Heart right ventricle (tissue), 16 donors: ENCODE data around the gene PATL2. TPM values are rescaled to one million over a fixed set of nuclear protein-coding genes. Genes with fewer than 3 reads are reported as not detected.

Source experiments
- ATAC-seq, 8 donors: fragments of 200-7000 bp; cut with Tn5 transposase; one replicate each; pipeline ENCODE4 v1.9.1; 2020; ENCODE audit warnings: mild to moderate bottlenecking in 8 of 8, moderate library complexity in 8 of 8, moderate number of reproducible peaks in 1 of 8
- DNase-seq, 2 donors: peaks; one replicate each; pipeline ENCODE4 v3.0.0-alpha.2; 2020
- H3K27ac ChIP-seq, 10 donors: fragments of 200-600 bp; sonication (generic) in 2 of 10; one replicate each; pipeline versions ENCODE4 v1.5.0 to v1.8.0; 2020 to 2022; ENCODE audit warnings: mild to moderate bottlenecking in 3 of 10
- H3K27me3 ChIP-seq, 7 donors: fragments of 200-600 bp; one replicate each; pipeline ENCODE4 v1.8.0; 2021 to 2022; ENCODE audit warnings: mild to moderate bottlenecking in 2 of 7
- H3K36me3 ChIP-seq, 9 donors: fragments of 200-600 bp; sonication (generic) in 1 of 9; one replicate each; pipeline versions ENCODE4 v1.5.0 to v1.8.0; 2020 to 2022; ENCODE audit warnings: mild to moderate bottlenecking in 2 of 9
- H3K4me1 ChIP-seq, 9 donors: fragments of 200-600 bp; sonication (generic) in 1 of 9; one replicate each; pipeline versions ENCODE4 v1.5.0 to v1.8.0; 2020 to 2022; ENCODE audit warnings: mild to moderate bottlenecking in 4 of 9
- H3K4me3 ChIP-seq, 10 donors: fragments of 200-600 bp; sonication (generic) in 2 of 10; one replicate each; pipeline versions ENCODE4 v1.5.0 to v1.8.0; 2020 to 2022; ENCODE audit warnings: mild to moderate bottlenecking in 7 of 10, moderate library complexity in 2 of 10
- H3K9me3 ChIP-seq, 11 donors: fragments of 200-600 bp in 10 of 11; sonication (generic) in 2 of 11; one replicate each; pipeline versions ENCODE4 v1.5.0 to v1.8.0; 2013 to 2022; ENCODE audit warnings: mild to moderate bottlenecking in 2 of 11, control low read depth in 1 of 11, moderate library complexity in 1 of 11
- WGBS, 2 donors: extraction: QIAGEN DNeasy Blood & Tissue Kit; methylation state at CpG; one replicate each; pipeline ENCODE4 v1.1.7; 2013; ENCODE audit warnings: inconsistent platforms in 1 of 2; 5-methylcytosine and 5-hydroxymethylcytosine counted together
- intact Hi-C, 10 donors: fragments of 100-400 bp; cut with DNase I; formaldehyde crosslinking; loops; one replicate each; pipeline versions ENCODE4 v1.11.1 to v1.14.2; 2022
- polyA plus RNA-seq, 2 donors: library from polyadenylated mRNA; stranded (reverse); fragments of 200-250 nt; gene quantifications; one replicate each; pipeline ENCODE4 v1.2.3, GENCODE V29; 2013
- total RNA-seq, 10 donors: library from RNA; stranded (reverse); fragmentation: NEBNext Ultra II Directional in 3 of 10; extraction: Animal tissue kit (Norgen Biotek cat#: 25700) in 3 of 10; gene quantifications; one replicate each; pipeline versions ENCODE4 v1.2.1 to v1.2.4, GENCODE V29; 2021 to 2023
- TF ChIP-seq, protein P1 (sequence below), 9 donors: fragments of 200-600 bp; sonication (generic) in 2 of 9; IDR thresholded peaks; one replicate each; pipeline versions ENCODE4 v1.5.0 to v1.8.0; 2021 to 2022; ENCODE audit warnings: antibody characterized with exemption in 9 of 9, mild to moderate bottlenecking in 5 of 9, moderate library complexity in 1 of 9
- donor health status: Arrhythmogenic right ventricular cardiomyopathy.
- donor health status: ischemic (EF 13 %, LVEDD 7.1; RV severe dilation, severe dysfunction).
- donor health status: healthy with polysubstance abuse.
- donor health status: DM: no; HTN: yes; CAD: no.
- donor health status: DM: no; HTN: no; CAD: no.
- donor health status: ischemic (EF 25% LVEDD 6.9; RV normal size, moderate dysfunction).
- donor health status: ischemic (EF 25% LVEDD 5.7; RV mildly dilated, moderate dysfunction).
- donor health status: healthy.
- donor health status: DM: yes; HTN: yes; CAD: no.
- donor health status: Ischemic cardiomyopathy.
- donor health status: ischemic (EF 35%, LVEDD 5.7; RV mildly dilated, moderate dysfunction).
- donor health status: nonischemic (EF 11% LVEDD 7.7; RV severe dilation, severe dysfunction).
- donor health status: DM: yes; HTN: yes; CAD: no.
- donor health status: PGD.
- donor health status: ischemic (EF 29% LVEDD 5.4; RV normal size, mild dysfunction).
- donor health status: nonischemic (EF 23%, LVEDD 6.1; RV moderate dilation, normal function).

Gene PATL2
- total and polyA plus RNA-seq, 12 donors, result 0.33 to 8.6 (median 2.7) TPM

DNA sequence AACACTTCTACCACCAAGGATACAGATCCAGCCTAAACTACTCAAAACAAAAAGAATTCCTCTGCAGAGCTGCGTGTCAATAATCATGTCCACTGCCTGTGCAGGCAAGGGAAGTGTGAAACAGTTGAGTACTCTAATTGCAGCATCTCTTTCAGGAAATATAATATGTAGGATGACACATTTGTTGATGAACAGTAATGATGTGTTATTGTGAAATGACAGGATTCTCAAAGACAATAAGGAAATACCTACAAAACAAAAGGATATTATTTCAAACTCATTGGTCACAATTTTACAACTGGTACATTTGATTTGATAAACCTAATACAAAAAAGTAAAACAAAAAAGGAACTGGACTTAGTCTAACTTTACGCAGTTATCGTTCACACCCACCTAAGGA is 52.1 kb downstream of the PATL2 start:
- H3K9me3 ChIP-seq, result no peaks in the 10 kb centered on the region
- H3K4me1 ChIP-seq, result peaks cover 3 to 41% (median 27%) of the 10 kb centered on the region in 9 donors
- H3K27me3 ChIP-seq, result no peaks in the 10 kb centered on the region
- DNase-seq (no peak), ATAC-seq (no peak)
- 93 to 97% methylated on average over 3 of the region's 3 CpGs for WGBS, 2 donors
- intact Hi-C loops, result loop anchor here in 1 of 10 donors (2.0 to 5.0 kb wide), 2 partner anchors 72 to 120 kb away; no protein-coding TSS in a partner anchor
- no peak overlapping the region for H3K4me3 ChIP-seq
- no peak overlapping the region for H3K27ac ChIP-seq
- H3K36me3 ChIP-seq, result peaks cover 0 to 67% (median 36%) of the 10 kb centered on the region in 9 donors
- TF ChIP-seq, protein P1, sequence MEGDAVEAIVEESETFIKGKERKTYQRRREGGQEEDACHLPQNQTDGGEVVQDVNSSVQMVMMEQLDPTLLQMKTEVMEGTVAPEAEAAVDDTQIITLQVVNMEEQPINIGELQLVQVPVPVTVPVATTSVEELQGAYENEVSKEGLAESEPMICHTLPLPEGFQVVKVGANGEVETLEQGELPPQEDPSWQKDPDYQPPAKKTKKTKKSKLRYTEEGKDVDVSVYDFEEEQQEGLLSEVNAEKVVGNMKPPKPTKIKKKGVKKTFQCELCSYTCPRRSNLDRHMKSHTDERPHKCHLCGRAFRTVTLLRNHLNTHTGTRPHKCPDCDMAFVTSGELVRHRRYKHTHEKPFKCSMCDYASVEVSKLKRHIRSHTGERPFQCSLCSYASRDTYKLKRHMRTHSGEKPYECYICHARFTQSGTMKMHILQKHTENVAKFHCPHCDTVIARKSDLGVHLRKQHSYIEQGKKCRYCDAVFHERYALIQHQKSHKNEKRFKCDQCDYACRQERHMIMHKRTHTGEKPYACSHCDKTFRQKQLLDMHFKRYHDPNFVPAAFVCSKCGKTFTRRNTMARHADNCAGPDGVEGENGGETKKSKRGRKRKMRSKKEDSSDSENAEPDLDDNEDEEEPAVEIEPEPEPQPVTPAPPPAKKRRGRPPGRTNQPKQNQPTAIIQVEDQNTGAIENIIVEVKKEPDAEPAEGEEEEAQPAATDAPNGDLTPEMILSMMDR (IDR thresholded peaks at IDR 0.05), result no peak

DNA sequence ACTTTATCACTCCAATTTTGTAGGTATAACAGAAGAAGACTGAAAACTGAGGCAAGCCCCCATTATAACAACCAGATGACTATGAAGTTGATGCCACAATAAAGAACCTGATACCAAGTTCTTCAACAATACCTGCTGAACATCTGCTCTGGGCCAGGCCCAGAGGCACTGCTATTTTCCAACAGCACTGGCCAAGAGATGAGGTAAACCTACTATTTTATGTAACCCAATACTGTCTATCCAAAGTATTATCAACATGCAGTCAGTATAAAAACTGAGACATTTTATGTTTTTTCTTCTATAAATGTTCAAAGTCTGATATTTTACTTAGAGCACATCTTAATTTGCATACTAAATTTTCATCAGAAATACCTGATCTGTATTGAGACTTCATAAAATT is 53.7 kb downstream of the PATL2 start:
- H3K4me3 ChIP-seq, result no peak overlapping the region
- TF ChIP-seq, protein P1 (IDR thresholded peaks at IDR 0.05), result no peak
- intact Hi-C loops, result loop anchor here in 1 of 10 donors (5.0 kb wide), 1 partner anchor 70 kb away; no protein-coding TSS in a partner anchor
- peak overlapping the region in 7 of 10 donors; percentile 4 to 59 (median 45) for H3K27ac ChIP-seq
- H3K9me3 ChIP-seq, result no peaks in the 10 kb centered on the region
- H3K4me1 ChIP-seq, result peaks cover 3 to 35% (median 20%) of the 10 kb centered on the region in 9 donors
- ATAC-seq, result peak in 6 of 8 donors; percentile 28 to 86 (median 68)
- DNase-seq, result no peak
- H3K36me3 ChIP-seq, result peaks cover 0 to 84% (median 43%) of the 10 kb centered on the region in 9 donors
- no peaks in the 10 kb centered on the region for H3K27me3 ChIP-seq

DNA sequence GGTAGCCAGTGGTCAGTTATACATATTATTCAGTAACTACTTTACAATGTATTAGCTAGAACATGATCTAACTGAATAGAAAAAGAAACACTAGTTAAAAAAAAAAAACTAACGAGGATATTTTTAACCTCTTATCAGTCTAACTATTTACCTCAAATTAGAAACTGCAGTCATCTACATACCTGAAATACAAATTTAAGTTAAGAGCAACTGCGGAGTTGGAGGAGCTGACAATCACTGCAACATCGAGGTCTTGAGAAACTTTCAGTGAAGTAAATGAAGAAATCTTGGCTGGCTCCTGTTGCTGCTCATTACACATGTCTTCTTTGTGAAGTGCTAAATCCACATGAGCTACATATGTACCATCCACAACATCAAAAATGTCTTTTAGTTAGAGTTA is 54.2 kb downstream of the PATL2 start:
- Histone ChIP-seq H3K27ac (peak overlapping the region in 7 of 10 donors; percentile 4 to 59 (median 45)), H3K4me1 (peaks cover 3 to 30% (median 15%) of the 10 kb centered on the region in 9 donors), H3K4me3 (no peak overlapping the region), H3K9me3 (no peaks in the 10 kb centered on the region), H3K36me3 (peaks cover 0 to 89% (median 47%) of the 10 kb centered on the region in 9 donors), H3K27me3 (no peaks in the 10 kb centered on the region)
- 59 to 63% methylated on average over 3 of the region's 3 CpGs for WGBS, 2 donors
- intact Hi-C loops, result loop anchor here in 1 of 10 donors (5.0 kb wide), 1 partner anchor 70 kb away; no protein-coding TSS in a partner anchor
- DNase-seq (no peak), ATAC-seq (peak in 6 of 8 donors; percentile 31 to 69 (median 44))
- TF ChIP-seq, protein P1 (IDR thresholded peaks at IDR 0.05), result no peak

DNA sequence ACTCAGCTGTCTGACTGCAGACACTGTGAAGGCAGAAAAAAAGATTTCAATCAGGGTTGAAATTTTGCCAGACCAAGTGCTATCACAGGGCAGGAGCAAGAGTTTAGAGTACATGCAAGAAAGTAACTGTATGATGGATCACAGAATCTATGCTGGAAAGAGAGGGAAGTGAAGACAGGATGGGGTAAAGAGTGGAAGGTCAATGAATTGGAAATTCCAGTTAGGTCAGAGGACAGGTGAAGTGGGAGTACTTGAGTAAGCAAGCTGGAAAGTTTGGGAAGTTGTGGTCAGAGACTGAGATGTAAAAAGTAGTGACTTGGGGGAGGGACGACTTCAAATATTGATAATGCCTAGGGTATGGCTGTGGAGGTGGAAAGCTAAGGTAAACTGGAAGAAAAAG is 54.8 kb downstream of the PATL2 start:
- Histone ChIP-seq H3K36me3 (peaks cover 0 to 95% (median 53%) of the 10 kb centered on the region in 9 donors), H3K4me3 (no peak overlapping the region)
- whole genome bisulfite sequencing, 2 donors, result 95 to 97% methylated on average over 1 of the region's 1 CpG

More for the DNA sequence above, 54.8 kb downstream of the PATL2 start:
- DNase-seq (no peak), ATAC-seq (no peak)
- H3K27ac ChIP-seq, result peak overlapping the region in 5 of 10 donors; percentile 12 to 59 (median 53)
- peaks cover 3 to 24% (median 9%) of the 10 kb centered on the region in 9 donors for H3K4me1 ChIP-seq
- TF ChIP-seq, protein P1 (IDR thresholded peaks at IDR 0.05), result no peak
- H3K27me3 ChIP-seq, result no peaks in the 10 kb centered on the region
- intact Hi-C loops, result loop anchor here in 1 of 10 donors (5.0 kb wide), 1 partner anchor 69 kb away; no protein-coding TSS in a partner anchor
- no peaks in the 10 kb centered on the region for H3K9me3 ChIP-seq
